ENCODE measurements around the gene MCF2L. TPM values are rescaled to one million over a fixed set of nuclear protein-coding genes. Genes with fewer than 3 reads are reported as not detected.

MCF2L gene
- total and polyA plus RNA-seq, 7 experiments from 2014 or later: 0.51 to 32.6 (median 19.7) TPM

DNA sequence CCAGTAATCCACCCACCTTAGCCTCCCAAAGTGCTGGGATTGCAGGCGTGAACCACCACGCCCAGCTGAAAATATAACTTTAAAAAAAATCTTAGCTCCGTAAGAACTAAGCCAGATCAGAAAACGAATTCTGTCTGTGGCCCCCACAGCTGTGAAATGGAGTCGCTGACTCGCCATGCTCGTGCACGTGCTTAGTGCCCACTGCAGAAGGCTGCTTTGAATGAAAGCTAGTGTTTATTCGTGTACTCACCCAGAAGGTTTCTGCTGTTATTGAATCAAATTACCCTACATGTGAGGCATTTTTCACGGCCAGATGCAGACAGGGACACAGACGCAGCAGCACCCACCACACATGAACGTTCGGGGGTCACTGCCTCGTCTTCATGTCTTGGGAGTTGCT lies 74.9 kb downstream of the MCF2L start:
- ChIA-PET CTCF (no interaction called here), POLR2A (no interaction called here)
- Mint-ChIP-seq H3K27me3 (no peaks in the 10 kb centered on the region), H3K9me3 (no peaks in the 10 kb centered on the region), H3K4me1 (no peaks in the 10 kb centered on the region), H3K27ac (no peak overlapping the region), H3K4me3 (no peak overlapping the region), H3K36me3 (peaks cover 0 to 35% (median 19%) of the 10 kb centered on the region in 5 donors)
- Histone ChIP-seq H3K4me3 (ENCODE audit: low read length) (no peak overlapping the region), H3K27ac (ENCODE audit: low read depth, low read length) (no peak overlapping the region), H3K27me3 (ENCODE audit: control insufficient read depth in 2 of 2, insufficient read depth in 2 of 2, low read length in 2 of 2) (no peaks in the 10 kb centered on the region), H3K9me3 (ENCODE audit: control insufficient read depth in 2 of 3, low read length in 3 of 3) (no peaks in the 10 kb centered on the region), H3K4me1 (ENCODE audit: control insufficient read depth in 2 of 2, insufficient read depth in 2 of 2, low read length in 2 of 2) (no peaks in the 10 kb centered on the region), H3K36me3 (ENCODE audit: control insufficient read depth in 2 of 3, insufficient read depth in 3 of 3, low read length in 3 of 3) (peaks cover 0 to 26% (median 2%) of the 10 kb centered on the region in 3 experiments)
- intact Hi-C loops (cut with micrococcal nuclease): no loop called here
- DNase-seq: no peak
- no peak for ATAC-seq

DNA sequence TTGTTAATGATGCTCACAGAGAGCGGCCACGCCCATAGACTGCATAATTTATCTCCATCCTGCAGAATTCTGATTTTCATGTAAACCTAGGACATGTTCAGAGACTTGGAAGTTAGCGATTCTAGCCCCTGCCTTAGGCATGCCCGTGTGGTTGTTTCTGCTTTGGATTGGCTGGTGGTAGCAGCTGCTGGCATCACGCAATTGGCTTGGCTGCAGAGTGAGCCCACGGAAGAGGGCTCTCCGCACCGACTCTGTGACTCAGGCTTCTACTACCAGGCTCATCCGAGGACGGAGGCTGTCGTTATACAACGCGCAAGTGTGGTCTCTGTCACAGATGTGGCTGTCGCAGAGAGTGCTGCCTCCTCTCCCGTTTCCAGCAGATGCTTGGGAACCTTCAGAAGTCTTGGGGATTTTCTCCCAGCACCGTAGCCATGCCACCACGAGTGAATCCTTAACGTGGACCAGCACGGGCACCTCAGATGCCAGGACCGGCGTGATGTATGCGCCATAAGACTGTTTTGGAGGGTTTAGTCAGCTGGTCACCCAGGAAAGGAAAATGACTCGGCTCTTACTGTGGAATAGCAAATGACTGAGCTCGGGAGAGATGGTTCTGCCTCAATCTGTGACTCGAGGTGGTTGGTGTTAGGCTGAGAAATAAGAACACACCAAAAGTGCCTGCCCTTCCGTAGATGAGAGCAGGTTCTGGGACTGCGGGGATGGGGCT lies 75.5 kb downstream of the MCF2L start:
- Histone ChIP-seq H3K36me3 (ENCODE audit: control insufficient read depth in 2 of 3, insufficient read depth in 3 of 3, low read length in 3 of 3) (peaks cover 0 to 26% (median 2%) of the 10 kb centered on the region in 3 experiments), H3K27me3 (ENCODE audit: control insufficient read depth in 2 of 2, insufficient read depth in 2 of 2, low read length in 2 of 2) (no peaks in the 10 kb centered on the region), H3K27ac (ENCODE audit: low read depth, low read length) (no peak overlapping the region), H3K4me1 (ENCODE audit: control insufficient read depth in 2 of 2, insufficient read depth in 2 of 2, low read length in 2 of 2) (no peaks in the 10 kb centered on the region), H3K4me3 (ENCODE audit: low read length) (no peak overlapping the region), H3K9me3 (ENCODE audit: control insufficient read depth in 2 of 3, low read length in 3 of 3) (no peaks in the 10 kb centered on the region)
- ChIA-PET CTCF (no interaction called here), POLR2A (no interaction called here)
- DNase-seq: no peak
- no peaks in the 10 kb centered on the region for H3K4me1 Mint-ChIP-seq
- H3K4me3 Mint-ChIP-seq: no peak overlapping the region
- no peaks in the 10 kb centered on the region for H3K9me3 Mint-ChIP-seq
- intact Hi-C loops (cut with micrococcal nuclease): no loop called here
- H3K27me3 Mint-ChIP-seq: no peaks in the 10 kb centered on the region
- peaks cover 0 to 30% (median 19%) of the 10 kb centered on the region in 5 donors for H3K36me3 Mint-ChIP-seq
- no peak for ATAC-seq
- H3K27ac Mint-ChIP-seq: no peak overlapping the region

DNA sequence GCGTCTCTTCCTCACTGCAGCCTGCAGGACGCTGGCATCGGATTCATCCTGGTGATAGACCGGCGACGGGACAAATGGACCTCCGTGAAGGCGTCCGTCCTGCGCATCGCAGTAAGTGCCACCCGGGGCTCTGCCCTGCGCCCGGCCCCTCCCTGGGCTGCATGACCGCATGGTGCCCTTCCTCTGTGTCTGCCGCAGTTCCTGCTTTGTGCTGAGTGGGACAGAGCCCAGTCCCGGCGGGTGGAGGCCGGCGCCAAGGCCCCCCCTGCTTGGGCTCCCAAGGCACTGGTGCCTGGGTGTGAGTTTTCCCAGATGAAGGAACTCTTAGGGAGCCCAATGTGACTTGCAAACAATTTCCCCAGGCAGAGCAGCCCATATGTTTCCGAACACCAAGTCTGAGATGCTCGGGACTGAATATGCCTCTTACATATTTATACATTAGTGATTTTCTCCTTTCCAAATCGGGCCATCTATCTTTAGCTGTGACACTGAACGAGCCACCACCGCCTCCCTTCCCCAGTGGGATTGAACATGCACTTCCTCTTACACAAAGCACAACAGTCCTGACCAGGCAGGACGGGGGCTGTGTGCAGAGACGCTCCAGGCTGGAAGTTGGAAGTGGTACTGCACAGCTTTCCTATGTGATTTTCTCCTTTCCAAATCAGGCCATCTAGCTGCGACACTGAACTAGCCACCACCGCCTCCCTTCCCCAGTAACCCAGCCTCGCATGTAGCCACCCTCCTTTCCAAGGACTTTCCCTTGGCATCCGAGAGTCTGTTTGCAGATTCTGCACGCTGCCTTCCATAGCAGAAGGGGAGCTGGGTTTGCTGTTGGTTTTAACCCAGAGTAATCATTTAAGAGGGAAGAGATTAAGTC lies 76.5 kb downstream of the MCF2L start:
- intact Hi-C loops (cut with micrococcal nuclease): no loop called here
- no peaks in the 10 kb centered on the region for H3K9me3 Mint-ChIP-seq
- H3K4me3 Mint-ChIP-seq: no peak overlapping the region
- peaks cover 0 to 6% (median 0%) of the 10 kb centered on the region in 7 donors for H3K4me1 Mint-ChIP-seq
- H3K27me3 Mint-ChIP-seq: no peaks in the 10 kb centered on the region
- Histone ChIP-seq H3K4me1 (ENCODE audit: control insufficient read depth in 2 of 2, insufficient read depth in 2 of 2, low read length in 2 of 2) (no peaks in the 10 kb centered on the region), H3K9me3 (ENCODE audit: control insufficient read depth in 2 of 3, low read length in 3 of 3) (no peaks in the 10 kb centered on the region), H3K27me3 (ENCODE audit: control insufficient read depth in 2 of 2, insufficient read depth in 2 of 2, low read length in 2 of 2) (no peaks in the 10 kb centered on the region), H3K36me3 (ENCODE audit: control insufficient read depth in 2 of 3, insufficient read depth in 3 of 3, low read length in 3 of 3) (peaks cover 0 to 26% (median 2%) of the 10 kb centered on the region in 3 experiments), H3K4me3 (ENCODE audit: low read length) (no peak overlapping the region), H3K27ac (ENCODE audit: low read depth, low read length) (no peak overlapping the region)
- H3K27ac Mint-ChIP-seq: no peak overlapping the region
- no peak for DNase-seq
- H3K36me3 Mint-ChIP-seq: peaks cover 0 to 35% (median 23%) of the 10 kb centered on the region in 5 donors
- no peak for ATAC-seq
- POLR2A ChIA-PET: no interaction called here
- CTCF ChIA-PET: no interaction called here

- Mint-ChIP-seq H3K36me3 (peaks cover 0 to 35% (median 23%) of the 10 kb centered on the region in 5 donors), H3K9me3 (no peaks in the 10 kb centered on the region), H3K4me1 (peaks cover 0 to 6% (median 0%) of the 10 kb centered on the region in 7 donors), H3K27me3 (no peaks in the 10 kb centered on the region), H3K27ac (no peak overlapping the region), H3K4me3 (no peak overlapping the region)
- H3K4me1 ChIP-seq (ENCODE audit: control insufficient read depth in 2 of 2, insufficient read depth in 2 of 2, low read length in 2 of 2): no peaks in the 10 kb centered on the region
- CTCF ChIA-PET: no interaction called here
- intact Hi-C loops (cut with micrococcal nuclease): no loop called here
- H3K9me3 ChIP-seq (ENCODE audit: control insufficient read depth in 2 of 3, low read length in 3 of 3): no peaks in the 10 kb centered on the region
- no peaks in the 10 kb centered on the region for H3K27me3 ChIP-seq (ENCODE audit: control insufficient read depth in 2 of 2, insufficient read depth in 2 of 2, low read length in 2 of 2)
- no peak for ATAC-seq
- no peak for DNase-seq
- no peak overlapping the region for H3K27ac ChIP-seq (ENCODE audit: low read depth, low read length)
- POLR2A ChIA-PET: no interaction called here
- peaks cover 0 to 26% (median 2%) of the 10 kb centered on the region in 3 experiments for H3K36me3 ChIP-seq (ENCODE audit: control insufficient read depth in 2 of 3, insufficient read depth in 3 of 3, low read length in 3 of 3)
- H3K4me3 ChIP-seq (ENCODE audit: low read length): no peak overlapping the region
Observed at GRCh38 chr13:113046128-113046882, 77.3 kb downstream of the MCF2L start.

DNA sequence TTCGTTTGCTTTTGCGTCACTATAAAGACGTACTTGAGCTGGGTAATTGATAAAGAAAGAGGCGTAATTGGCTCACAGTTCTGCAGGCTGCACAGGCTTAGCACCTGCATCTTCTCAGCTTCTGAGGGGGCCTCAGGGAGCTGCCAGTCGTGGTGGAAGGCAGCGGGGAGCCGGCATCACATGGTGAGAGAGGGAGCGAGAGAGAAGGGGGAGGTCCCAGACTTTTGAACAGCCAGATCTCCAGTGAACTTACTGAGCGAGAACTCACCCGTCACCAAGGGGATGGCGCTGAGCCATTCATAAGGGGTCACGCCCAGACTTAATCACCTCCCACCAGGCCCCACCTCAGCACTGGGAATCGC lies 77.8 kb downstream of the MCF2L start:
- H3K9me3 ChIP-seq (ENCODE audit: control insufficient read depth in 2 of 3, low read length in 3 of 3): no peaks in the 10 kb centered on the region
- POLR2A ChIA-PET: no interaction called here
- H3K4me3 Mint-ChIP-seq: no peak overlapping the region
- CTCF ChIA-PET: no interaction called here
- peaks cover 0 to 35% (median 23%) of the 10 kb centered on the region in 5 donors for H3K36me3 Mint-ChIP-seq
- intact Hi-C loops (cut with micrococcal nuclease): no loop called here
- H3K27me3 ChIP-seq (ENCODE audit: control insufficient read depth in 2 of 2, insufficient read depth in 2 of 2, low read length in 2 of 2): no peaks in the 10 kb centered on the region
- peak overlapping the region in 1 of 9 donors; percentile 65 for H3K27ac Mint-ChIP-seq
- peaks cover 0 to 6% (median 0%) of the 10 kb centered on the region in 7 donors for H3K4me1 Mint-ChIP-seq
- H3K27ac ChIP-seq (ENCODE audit: low read depth, low read length): no peak overlapping the region
- H3K27me3 Mint-ChIP-seq: no peaks in the 10 kb centered on the region
- DNase-seq (no peak), ATAC-seq (no peak)
- no peaks in the 10 kb centered on the region for H3K4me1 ChIP-seq (ENCODE audit: control insufficient read depth in 2 of 2, insufficient read depth in 2 of 2, low read length in 2 of 2)
- H3K4me3 ChIP-seq (ENCODE audit: low read length): no peak overlapping the region
- no peaks in the 10 kb centered on the region for H3K9me3 Mint-ChIP-seq
- H3K36me3 ChIP-seq (ENCODE audit: control insufficient read depth in 2 of 3, insufficient read depth in 3 of 3, low read length in 3 of 3): peaks cover 0 to 26% (median 2%) of the 10 kb centered on the region in 3 experiments

- ATAC-seq: no peak
- peaks cover 0 to 26% (median 2%) of the 10 kb centered on the region in 3 experiments for H3K36me3 ChIP-seq (ENCODE audit: control insufficient read depth in 2 of 3, insufficient read depth in 3 of 3, low read length in 3 of 3)
- ChIA-PET POLR2A (no interaction called here), CTCF (no interaction called here)
- H3K9me3 Mint-ChIP-seq: no peaks in the 10 kb centered on the region
- H3K4me1 Mint-ChIP-seq: peaks cover 0 to 6% (median 0%) of the 10 kb centered on the region in 7 donors
- no peak overlapping the region for H3K4me3 ChIP-seq (ENCODE audit: low read length)
- intact Hi-C loops (cut with micrococcal nuclease): no loop called here
- peaks cover 0 to 38% (median 24%) of the 10 kb centered on the region in 5 donors for H3K36me3 Mint-ChIP-seq
- H3K27ac ChIP-seq (ENCODE audit: low read depth, low read length): no peak overlapping the region
- H3K4me1 ChIP-seq (ENCODE audit: control insufficient read depth in 2 of 2, insufficient read depth in 2 of 2, low read length in 2 of 2): no peaks in the 10 kb centered on the region
- no peak overlapping the region for H3K27ac Mint-ChIP-seq
- H3K4me3 Mint-ChIP-seq: no peak overlapping the region
- H3K27me3 Mint-ChIP-seq: no peaks in the 10 kb centered on the region
- no peaks in the 10 kb centered on the region for H3K9me3 ChIP-seq (ENCODE audit: control insufficient read depth in 2 of 3, low read length in 3 of 3)
- no peak for DNase-seq
- no peaks in the 10 kb centered on the region for H3K27me3 ChIP-seq (ENCODE audit: control insufficient read depth in 2 of 2, insufficient read depth in 2 of 2, low read length in 2 of 2)
Observed at GRCh38 chr13:113047587-113047986, 78.6 kb downstream of the MCF2L start.

Measured in naive thymus-derived CD4-positive, alpha-beta T cell (primary cell).